GM18909 (cell line): ENCODE measurements around the gene FBXO21.
"Not testable (repeated sequence)": the region's sequence is repeated elsewhere in the genome, so short reads cannot be mapped to it uniquely, and the experiment has no call there.

Source experiments
- ATAC-seq: cut with Tn5 transposase; IDR thresholded peaks from one replicate; pipeline ENCODE4 v1.9.1; 2021; ENCODE audit warnings: mild to moderate bottlenecking; ENCODE audit not compliant: unreplicated experiment, poor library complexity

FBXO21 gene

DNA sequence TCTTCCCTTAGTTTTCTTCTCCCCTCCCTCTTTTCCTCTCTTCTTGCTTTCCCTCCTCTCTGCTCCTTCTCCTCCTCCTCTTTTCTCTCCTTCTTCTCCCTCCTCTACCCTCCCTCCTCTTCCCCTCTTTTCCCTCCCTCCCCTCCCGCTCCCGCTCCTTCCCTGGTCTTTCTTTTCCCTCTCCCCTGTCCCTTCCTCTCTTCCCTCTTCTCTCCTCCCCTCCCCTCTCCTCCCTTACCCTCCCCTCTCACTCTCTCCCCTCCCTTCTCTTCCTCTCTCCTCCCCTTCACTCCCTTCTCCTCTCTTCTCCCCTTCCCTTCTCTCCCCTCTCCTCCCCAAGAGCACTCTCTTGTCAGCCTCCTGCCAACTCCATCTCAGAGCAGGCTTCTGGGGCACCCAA is 17.4 kb upstream of the FBXO21 start:
- ATAC-seq = no peak

DNA sequence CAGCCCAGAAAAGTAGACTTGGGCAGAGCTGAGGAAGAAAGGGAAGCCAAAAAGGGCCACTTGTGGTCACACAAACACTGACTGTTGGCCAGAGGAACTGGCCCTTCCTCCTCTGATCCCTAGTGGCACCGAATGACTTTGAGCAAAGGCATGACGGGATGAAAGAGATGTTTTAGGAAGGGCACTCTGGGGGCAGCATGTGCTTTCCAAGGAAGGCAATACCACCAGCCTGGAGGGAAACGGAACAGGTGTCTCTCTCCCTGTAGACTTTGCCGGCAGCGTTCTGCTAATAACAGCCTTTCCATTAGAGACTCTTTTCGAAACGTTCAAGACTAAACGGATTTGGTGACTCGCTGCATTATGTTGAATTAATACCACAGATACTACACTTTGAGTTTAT is 12.3 kb upstream of the FBXO21 start:
- ATAC-seq = no peak

DNA sequence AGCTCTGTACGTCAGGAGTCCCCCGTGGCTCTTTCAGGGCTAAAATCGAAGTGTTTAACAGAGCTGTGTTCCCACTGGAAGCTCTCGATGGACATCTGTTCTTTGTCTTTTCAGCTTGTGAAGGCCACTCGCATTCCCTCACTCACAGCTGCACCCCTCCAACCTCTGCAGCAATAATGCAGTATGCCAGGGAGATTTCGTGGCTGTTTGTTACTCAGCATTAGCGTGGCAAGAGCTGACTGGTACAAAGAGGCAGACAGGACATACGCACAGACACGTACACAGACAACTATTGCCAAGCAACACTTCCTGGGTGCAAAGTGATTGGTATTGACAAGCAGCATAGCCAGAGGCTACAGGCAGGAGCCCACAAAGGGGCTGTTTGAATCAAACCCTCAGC is 11.8 kb upstream of the FBXO21 start:
- ATAC-seq = no peak

GRCh38 chr12:117199956-117200744 is 9.9 kb upstream of the FBXO21 start:
- ATAC-seq = not testable (repeated sequence)

DNA sequence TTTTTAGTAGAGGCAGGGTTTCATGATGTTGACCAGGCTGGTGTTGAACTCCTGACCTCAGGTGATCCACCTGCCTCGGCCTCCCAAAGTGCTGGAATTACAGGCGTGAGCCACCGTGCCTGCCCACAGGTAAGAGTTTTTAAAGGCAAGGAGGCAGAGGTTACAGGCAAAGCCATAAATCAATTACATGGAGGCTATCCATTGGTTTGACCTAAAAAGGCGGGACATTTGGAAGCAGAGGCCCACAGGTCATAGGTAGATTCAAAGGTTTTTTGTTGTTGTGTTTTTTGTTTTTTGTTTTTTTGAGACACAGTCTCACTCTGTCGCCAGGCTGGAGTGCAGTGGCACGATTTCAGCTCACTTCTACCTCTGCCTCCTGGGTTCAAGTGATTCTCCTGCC is 6.1 kb upstream of the FBXO21 start:
- ATAC-seq = not testable (repeated sequence)

DNA sequence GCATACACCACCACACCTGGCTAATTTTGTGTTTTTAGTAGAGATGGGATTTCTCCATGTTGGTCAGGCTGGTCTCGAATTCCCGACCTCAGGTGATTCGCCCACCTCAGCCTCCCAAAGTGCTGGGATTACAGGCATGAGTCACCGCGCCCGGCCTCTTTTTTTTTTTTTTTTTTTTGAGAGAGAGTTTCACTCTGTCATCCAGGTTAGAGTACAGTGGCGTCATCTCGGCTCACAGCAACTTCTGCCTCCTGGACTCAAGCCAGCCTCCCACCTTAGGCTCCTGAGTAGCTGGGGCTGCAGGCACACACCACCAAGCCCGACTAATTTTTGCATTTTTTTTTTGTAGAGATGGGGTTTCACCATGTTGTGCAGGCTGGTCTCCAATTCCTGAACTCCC is 4.8 kb upstream of the FBXO21 start:
- not testable (repeated sequence) for ATAC-seq

DNA sequence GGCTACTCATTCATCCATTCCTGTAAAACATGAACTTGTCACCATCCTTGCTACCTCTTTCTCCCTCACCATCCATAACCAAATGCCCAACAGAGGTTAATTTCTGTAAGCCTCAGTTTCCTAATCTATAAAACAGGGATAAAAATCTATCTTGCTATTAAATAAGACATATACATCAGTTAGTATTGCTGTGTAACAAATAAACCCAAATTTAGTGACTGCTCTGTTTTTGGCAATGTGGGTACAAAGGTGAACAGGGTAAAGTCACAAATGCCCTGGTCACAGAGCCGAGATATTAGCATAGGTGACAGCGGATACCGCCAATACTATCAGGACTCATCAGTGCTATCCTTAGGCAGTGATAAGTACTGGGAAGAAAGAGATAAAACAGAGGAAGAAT is 3.6 kb upstream of the FBXO21 start:
- no peak for ATAC-seq

DNA sequence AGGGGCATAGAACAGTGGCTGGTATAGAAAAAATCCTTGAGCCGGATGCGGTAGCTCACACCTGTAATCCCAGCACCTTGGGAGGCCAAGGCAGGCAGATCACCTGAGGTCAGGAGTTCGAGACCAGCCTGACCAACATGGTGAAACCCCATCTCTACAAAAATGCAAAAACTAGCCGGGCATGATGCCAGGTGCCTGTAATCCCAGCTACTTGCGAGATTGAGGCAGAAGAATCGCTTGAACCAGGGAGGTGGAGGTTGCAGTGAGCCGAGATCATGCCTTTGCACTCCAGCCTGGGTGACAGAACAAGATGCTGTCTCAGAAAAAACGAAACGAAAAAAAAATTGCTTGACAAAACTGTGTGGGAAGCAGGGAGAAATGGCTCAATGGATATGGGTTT is 2.3 kb upstream of the FBXO21 start:
- not testable (repeated sequence) for ATAC-seq

GRCh38 chr12:117192057-117192456 is 1.8 kb upstream of the FBXO21 start:
- no peak for ATAC-seq

DNA sequence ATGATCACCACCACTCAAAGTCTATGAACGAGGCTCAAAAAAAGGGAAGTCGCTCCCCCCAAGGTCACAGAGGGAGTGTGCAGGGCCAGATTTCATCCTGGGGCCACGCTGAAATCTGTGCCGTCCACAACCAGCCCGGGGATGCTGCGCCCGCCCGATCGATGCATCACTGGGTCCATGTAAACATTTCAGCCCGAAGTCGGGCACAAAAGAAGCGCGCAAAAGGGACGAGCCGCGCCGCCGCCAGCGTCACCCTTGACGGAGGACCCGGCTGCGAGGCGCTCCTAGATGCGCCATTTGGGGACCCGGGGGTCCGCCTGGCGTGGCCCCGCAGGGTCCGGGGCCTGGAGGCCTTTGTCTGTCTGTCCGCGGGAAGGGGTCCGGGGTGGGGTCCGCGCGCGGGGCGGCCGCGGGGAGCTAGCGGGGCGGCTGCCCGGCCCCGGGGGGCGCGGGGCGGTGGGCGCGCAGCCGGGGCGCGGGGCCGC is 503 bp downstream of the FBXO21 start:
- ATAC-seq = peak; percentile 35

- no peak for ATAC-seq
These were observed 1.1 kb downstream of the FBXO21 start for GRCh38 chr12:117188961-117189724.

DNA sequence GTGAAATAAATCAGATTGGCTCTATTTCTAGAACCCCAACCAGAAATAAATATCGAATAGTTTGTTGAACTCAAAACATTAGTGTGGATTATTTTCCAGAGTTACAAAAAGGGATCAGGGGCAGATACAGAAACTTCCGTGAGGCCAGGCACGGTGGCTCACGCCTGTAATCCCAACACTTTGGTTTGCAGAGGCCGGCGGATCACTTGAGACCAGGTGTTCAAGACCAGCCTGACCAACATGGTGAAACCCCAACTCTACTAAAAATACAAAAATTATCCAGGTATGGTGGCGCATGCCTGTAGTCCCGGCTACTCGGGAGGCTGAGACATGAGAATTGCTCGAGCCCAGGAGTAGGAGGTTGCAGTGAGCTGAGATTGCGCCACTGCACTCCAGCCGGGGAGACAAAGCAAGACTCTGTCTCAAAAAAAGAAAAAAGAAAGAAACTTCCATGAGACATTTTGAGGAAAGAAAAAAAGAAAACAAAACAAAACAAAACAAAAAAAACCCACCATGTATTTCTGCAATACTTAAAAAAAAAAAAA is 2.1 kb downstream of the FBXO21 start:
- ATAC-seq = no peak

DNA sequence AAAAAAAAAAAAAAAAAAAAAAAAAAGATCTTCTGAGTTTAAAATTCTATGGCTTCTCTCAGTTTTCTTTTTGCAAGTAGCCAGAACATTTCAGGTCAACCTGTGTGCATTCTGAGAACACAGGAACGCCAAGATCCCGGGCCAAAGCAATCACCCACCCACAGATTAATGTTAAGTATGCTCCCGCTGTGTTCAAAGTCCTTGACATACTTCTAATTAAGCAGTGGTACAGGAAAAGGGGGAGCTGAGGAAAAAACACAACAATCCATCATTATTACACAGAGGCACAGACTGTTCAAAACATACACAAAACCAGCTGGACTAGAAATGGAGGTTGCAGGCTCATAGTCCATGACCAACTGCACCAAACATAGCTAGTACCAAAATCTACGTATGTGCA is 2.8 kb downstream of the FBXO21 start:
- ATAC-seq = no peak

- no peak for ATAC-seq
These were observed 7.4 kb downstream of the FBXO21 start for GRCh38 chr12:117182866-117183265.

DNA sequence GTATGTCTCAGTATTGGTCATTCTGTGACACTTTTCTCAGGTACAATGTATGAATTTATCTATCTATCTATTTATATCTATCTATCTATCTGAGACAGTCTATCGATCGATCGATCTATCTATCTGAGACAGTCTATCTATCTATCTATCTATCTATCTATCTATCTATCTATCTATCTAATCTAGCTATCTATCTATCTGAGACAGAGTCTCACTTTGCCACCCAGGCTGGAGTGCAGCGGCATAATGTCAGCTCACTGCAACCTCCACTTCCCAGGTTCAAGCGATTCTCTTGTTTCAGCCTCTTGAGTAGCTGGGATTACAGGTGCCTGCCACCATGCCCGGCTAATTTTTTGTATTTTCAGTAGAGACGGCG is 8.8 kb downstream of the FBXO21 start:
- ATAC-seq = not testable (repeated sequence)

- no peak for ATAC-seq
These were observed 9.4 kb downstream of the FBXO21 start for GRCh38 chr12:117180758-117181467.

DNA sequence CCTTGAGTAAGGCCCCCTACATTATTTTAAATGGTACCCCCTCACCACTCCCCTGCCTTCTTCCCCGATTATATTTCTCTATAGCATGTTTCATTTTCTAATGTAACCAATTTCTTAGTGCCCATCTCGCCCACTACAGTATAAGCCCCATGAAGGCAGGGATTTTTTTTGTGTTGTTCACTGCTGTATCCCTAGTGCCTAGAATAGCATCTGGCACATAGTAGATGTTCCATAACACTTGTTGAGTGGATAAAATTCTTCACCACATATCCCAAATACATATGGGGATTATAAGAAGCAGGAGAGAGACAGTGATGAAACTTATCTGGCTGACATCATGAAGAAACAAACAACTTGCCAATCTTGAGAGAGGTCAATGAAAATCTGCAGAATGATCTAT is 11.5 kb downstream of the FBXO21 start:
- ATAC-seq = no peak

DNA sequence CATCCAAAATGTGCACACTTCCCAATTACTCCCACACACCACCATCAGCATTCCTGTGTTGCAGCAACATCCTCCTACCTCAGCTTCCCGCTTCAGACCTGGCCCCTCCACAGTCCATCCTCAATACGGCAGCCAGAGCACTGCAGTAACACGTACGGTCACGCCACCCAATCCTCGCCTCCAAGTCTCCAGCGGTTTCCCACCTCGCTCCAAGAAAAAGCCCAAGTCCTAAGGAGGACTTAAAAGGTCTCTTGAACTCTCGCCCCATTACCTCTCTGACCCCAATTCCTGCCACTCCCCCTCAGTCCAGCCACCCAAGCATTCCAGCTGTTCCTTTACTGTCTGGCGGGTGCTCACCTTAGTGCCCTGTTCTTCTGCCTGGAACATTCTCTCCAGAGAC is 12.0 kb downstream of the FBXO21 start:
- ATAC-seq = no peak

DNA sequence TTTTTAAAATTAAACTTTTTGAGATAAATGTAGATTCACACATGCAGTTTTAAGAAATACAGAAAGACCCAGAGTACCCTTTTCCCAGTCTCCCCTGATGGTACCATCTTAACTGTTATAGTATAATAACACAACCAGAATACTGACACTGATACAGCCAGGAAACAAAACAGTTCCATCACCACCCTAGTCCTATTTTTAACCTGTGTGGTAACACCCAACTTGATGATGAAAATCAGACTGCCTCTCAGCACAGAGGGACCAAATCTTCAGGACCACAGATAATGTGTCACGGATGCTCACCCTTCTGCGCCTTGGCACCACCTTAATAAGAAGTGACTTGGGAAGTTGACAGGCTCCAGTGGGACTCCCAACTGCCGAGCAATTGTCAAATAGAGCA is 18.1 kb downstream of the FBXO21 start:
- ATAC-seq = no peak

- ATAC-seq = no peak
These were observed 18.6 kb downstream of the FBXO21 start for GRCh38 chr12:117171499-117172162.
